ENCODE measurements around the gene BRSK1.

DNA sequence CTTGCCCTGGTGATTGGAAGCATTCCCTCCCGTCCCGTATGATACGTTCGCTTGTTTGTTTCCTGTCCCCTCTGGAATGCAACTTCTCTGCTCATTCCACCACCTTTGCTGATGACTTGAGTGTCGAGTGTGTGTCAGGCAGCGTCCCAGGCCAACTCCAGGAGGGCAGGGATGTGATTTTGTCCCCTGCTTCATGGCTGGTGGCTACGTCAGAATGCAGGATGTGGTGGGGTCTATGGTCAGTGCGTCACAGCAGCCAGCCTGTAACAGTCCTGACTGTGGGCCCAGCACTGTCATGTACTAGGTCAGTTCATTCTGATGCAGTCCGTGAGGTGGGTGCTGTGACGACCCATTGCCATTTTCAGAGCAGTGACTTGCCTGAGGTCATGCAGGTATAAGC lies 16.2 kb downstream of the BRSK1 start:
- TF ChIP-seq FOXM1 (IDR thresholded peaks at IDR 0.05; ENCODE audit: borderline replicate concordance) (no peak), HDGF (IDR thresholded peaks at IDR 0.05; ENCODE audit: borderline replicate concordance) (no peak), NFRKB (IDR thresholded peaks at IDR 0.05) (no peak), SP1 (IDR thresholded peaks at IDR 0.05) (no peak), LEF1 (IDR thresholded peaks at IDR 0.05; ENCODE audit: borderline replicate concordance) (no peak), FOXK2 (IDR thresholded peaks at IDR 0.05) (no peak), PKNOX1 (IDR thresholded peaks at IDR 0.05) (no peak), SUZ12 (IDR thresholded peaks at IDR 0.05) (no peak), FOXA1 (IDR thresholded peaks at IDR 0.05) (no peak), TARDBP (IDR thresholded peaks at IDR 0.05) (no peak), BHLHE40 (IDR thresholded peaks at IDR 0.05; ENCODE audit: borderline replicate concordance) (no peak)
